Thyroid gland (tissue), 4 donors: Measurements from ENCODE around the gene AADACL3. TPM values are rescaled to one million over a fixed set of nuclear protein-coding genes. Genes with fewer than 3 reads are reported as not detected.
A peak's percentile ranks its signal among the peaks of the same experiment; 100 is the strongest.

Source experiments
- DNase-seq, 2 donors: peaks; one replicate each; pipeline ENCODE4 v3.0.0-alpha.2; 2019
- H3K27ac ChIP-seq, 3 donors: fragments of 200-600 bp; sonication (generic); 1 replicate in 2 of 3; 2 replicates in 1 of 3; pipeline ENCODE4 v1.5.1; 2016 to 2019; ENCODE audit warnings: mild to moderate bottlenecking in 1 of 3, moderate library complexity in 1 of 3
- H3K27me3 ChIP-seq: fragments of 200-600 bp; sonication (generic); one replicate; pipeline ENCODE4 v1.5.1; 2019
- H3K36me3 ChIP-seq, 2 donors: fragments of 200-600 bp; sonication (generic); one replicate each; pipeline ENCODE4 v1.5.1; 2016 to 2019
- H3K4me1 ChIP-seq, 2 donors: fragments of 200-600 bp; sonication (generic); one replicate each; pipeline ENCODE4 v1.5.1; 2017 to 2019
- H3K4me3 ChIP-seq, 3 donors: fragments of 200-600 bp; sonication (generic); replicated peaks in 1 of 3; 1 replicate in 2 of 3; 2 replicates in 1 of 3; pipeline ENCODE4 v1.5.1; 2016; ENCODE audit warnings: mild to moderate bottlenecking in 1 of 3
- H3K9me3 ChIP-seq: fragments of 200-600 bp; sonication (generic); one replicate; pipeline ENCODE4 v1.5.1; 2017
- POLR2A ChIP-seq, 2 donors: fragments of 450-650 bp; IDR thresholded peaks; one replicate each; pipeline ENCODE4 v1.6.1; 2017; ENCODE audit warnings: antibody characterized with exemption in 2 of 2, mild to moderate bottlenecking in 2 of 2, moderate library complexity in 1 of 2
- WGBS, 2 donors: methylation state at CpG; one replicate each; pipeline ENCODE4 v1.1.5; 2017; 5-methylcytosine and 5-hydroxymethylcytosine counted together
- intact Hi-C: fragments of 100-400 bp; cut with DNase I; formaldehyde crosslinking; loops from one replicate; pipeline ENCODE4 v1.15.1; 2023
- total RNA-seq, 4 donors: library from RNA; depleted of rRNA; stranded (reverse); fragments of >200 nt; gene quantifications; one replicate each; pipeline ENCODE4 v1.2.3, GENCODE V29; 2016
- TF ChIP-seq, protein P1 (sequence below), 6 experiments: fragments of 200-600 bp in 3 of 6; fragments of 450-650 bp in 3 of 6; sonication (generic) in 3 of 6; IDR thresholded peaks; one replicate each; pipeline ENCODE4 v1.5.1; 2016 to 2019; ENCODE audit warnings: antibody characterized with exemption in 6 of 6, mild to moderate bottlenecking in 2 of 6, inconsistent platforms in 1 of 6, moderate library complexity in 1 of 6

AADACL3 gene
- total RNA-seq, 4 donors from 2014 or later, result not detected

DNA sequence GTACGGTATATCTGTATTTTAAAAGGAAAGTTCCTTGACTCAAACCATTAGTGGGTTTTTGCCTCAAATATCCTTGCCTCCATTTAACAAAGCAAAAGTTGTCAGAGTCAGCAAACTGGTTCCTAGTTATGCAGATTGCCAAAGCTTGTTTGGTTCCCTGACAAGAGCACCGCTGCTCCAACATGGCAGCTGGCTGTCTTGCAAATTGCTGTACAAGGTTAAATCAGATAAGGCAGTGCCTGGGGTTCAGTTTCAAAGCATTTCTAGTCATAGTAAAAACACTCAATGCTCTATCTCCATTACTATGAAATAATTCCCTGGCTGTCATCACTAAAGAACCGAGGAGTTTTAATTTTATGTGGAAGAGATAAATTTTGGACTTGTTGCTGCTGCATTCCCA is 18.7 kb downstream of the AADACL3 start:
- WGBS, 2 donors, result 70 to 82% methylated on average over 3 of the region's 3 CpGs
- no peak for TF ChIP-seq POLR2A (IDR thresholded peaks at IDR 0.05)
- TF ChIP-seq, protein P1, sequence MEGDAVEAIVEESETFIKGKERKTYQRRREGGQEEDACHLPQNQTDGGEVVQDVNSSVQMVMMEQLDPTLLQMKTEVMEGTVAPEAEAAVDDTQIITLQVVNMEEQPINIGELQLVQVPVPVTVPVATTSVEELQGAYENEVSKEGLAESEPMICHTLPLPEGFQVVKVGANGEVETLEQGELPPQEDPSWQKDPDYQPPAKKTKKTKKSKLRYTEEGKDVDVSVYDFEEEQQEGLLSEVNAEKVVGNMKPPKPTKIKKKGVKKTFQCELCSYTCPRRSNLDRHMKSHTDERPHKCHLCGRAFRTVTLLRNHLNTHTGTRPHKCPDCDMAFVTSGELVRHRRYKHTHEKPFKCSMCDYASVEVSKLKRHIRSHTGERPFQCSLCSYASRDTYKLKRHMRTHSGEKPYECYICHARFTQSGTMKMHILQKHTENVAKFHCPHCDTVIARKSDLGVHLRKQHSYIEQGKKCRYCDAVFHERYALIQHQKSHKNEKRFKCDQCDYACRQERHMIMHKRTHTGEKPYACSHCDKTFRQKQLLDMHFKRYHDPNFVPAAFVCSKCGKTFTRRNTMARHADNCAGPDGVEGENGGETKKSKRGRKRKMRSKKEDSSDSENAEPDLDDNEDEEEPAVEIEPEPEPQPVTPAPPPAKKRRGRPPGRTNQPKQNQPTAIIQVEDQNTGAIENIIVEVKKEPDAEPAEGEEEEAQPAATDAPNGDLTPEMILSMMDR (IDR thresholded peaks at IDR 0.05), result no peak
- Histone ChIP-seq H3K4me1 (no peaks in the 10 kb centered on the region), H3K9me3 (no peaks in the 10 kb centered on the region), H3K4me3 (no peak overlapping the region), H3K36me3 (no peaks in the 10 kb centered on the region), H3K27ac (no peak overlapping the region), H3K27me3 (no peaks in the 10 kb centered on the region)
- DNase-seq, result no peak
- intact Hi-C loops, result no loop called here

DNA sequence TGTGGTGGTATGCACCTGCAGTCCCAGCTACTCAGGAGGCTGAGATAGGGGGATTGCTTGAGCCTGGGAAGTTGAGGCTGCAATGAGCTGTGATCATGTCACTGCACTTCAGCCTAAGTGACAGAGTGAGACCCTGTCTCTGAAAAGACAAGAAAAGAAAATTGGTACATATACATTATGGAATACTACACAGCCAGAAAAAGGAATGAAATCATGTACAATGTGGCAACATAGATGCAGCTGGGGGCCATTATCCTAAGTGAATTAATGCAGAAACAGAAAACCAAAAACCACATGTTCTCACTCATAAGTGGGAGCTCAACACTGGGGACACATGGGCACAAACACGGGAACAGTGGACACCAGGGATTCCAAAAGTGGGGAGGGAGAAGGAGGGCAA is 23.0 kb downstream of the AADACL3 start:
- Histone ChIP-seq H3K4me3 (no peak overlapping the region), H3K27ac (no peak overlapping the region), H3K4me1 (no peaks in the 10 kb centered on the region), H3K27me3 (no peaks in the 10 kb centered on the region), H3K9me3 (no peaks in the 10 kb centered on the region), H3K36me3 (no peaks in the 10 kb centered on the region)
- DNase-seq, result no peak
- intact Hi-C loops, result no loop called here
- TF ChIP-seq, protein P1 (IDR thresholded peaks at IDR 0.05), result no peak
- TF ChIP-seq POLR2A (IDR thresholded peaks at IDR 0.05), result no peak
- 97 to 100% methylated on average over 1 of the region's 1 CpG for WGBS, 2 donors

DNA sequence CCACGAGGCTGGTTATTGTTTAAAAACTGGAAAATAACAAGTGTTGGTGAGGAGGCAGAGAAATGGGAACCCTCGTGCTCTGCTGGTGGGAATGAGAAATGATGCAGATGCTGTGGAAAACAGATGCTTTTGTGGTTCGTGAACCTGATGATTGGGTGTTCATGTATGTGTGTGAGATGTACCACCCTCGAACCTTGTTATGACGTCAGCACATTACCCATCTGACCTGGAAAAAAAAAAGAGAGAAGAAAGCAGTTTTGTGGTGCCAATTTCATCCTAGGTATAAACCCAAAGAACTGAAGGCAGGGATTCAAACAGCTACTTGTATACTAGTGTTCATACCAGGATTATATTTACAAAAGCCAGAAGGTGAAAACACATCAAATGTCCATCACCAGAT is 23.7 kb downstream of the AADACL3 start:
- Histone ChIP-seq H3K4me1 (no peaks in the 10 kb centered on the region), H3K4me3 (no peak overlapping the region), H3K27me3 (no peaks in the 10 kb centered on the region), H3K9me3 (no peaks in the 10 kb centered on the region), H3K27ac (no peak overlapping the region), H3K36me3 (no peaks in the 10 kb centered on the region)
- TF ChIP-seq, protein P1 (IDR thresholded peaks at IDR 0.05), result no peak
- 88 to 91% methylated on average over 5 of the region's 5 CpGs for WGBS, 2 donors
- DNase-seq, result no peak
- intact Hi-C loops, result no loop called here

DNA sequence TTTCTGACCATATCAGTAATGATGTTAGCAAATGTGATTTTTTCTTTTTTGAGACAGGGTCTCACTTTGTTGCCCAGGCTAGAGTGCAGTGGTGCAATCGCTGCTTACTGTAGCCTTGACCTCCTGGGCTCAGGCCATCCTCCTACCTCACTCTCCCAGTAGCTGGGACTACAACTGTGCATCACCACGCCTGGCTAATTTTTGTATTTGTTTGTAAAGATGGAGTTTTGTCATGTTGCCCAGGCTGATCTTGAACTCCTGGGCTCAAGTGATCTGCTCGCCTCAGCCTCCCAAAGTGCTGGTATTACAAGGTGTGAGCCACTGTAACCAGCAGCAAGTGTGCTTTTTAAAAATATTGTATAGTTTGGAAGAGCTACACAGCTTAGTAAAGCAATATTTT is 26.0 kb downstream of the AADACL3 start:
- H3K4me3 ChIP-seq, result no peak overlapping the region
- no peaks in the 10 kb centered on the region for H3K4me1 ChIP-seq
- H3K27me3 ChIP-seq, result no peaks in the 10 kb centered on the region
- H3K9me3 ChIP-seq, result no peaks in the 10 kb centered on the region
- TF ChIP-seq, protein P1 (IDR thresholded peaks at IDR 0.05), result no peak
- TF ChIP-seq POLR2A (IDR thresholded peaks at IDR 0.05), result no peak
- H3K27ac ChIP-seq, result no peak overlapping the region
- DNase-seq, result peak; percentile 74 to 75
- 18 to 55% methylated on average over 3 of the region's 3 CpGs for whole genome bisulfite sequencing, 2 donors
- intact Hi-C loops, result no loop called here
- no peaks in the 10 kb centered on the region for H3K36me3 ChIP-seq

DNA sequence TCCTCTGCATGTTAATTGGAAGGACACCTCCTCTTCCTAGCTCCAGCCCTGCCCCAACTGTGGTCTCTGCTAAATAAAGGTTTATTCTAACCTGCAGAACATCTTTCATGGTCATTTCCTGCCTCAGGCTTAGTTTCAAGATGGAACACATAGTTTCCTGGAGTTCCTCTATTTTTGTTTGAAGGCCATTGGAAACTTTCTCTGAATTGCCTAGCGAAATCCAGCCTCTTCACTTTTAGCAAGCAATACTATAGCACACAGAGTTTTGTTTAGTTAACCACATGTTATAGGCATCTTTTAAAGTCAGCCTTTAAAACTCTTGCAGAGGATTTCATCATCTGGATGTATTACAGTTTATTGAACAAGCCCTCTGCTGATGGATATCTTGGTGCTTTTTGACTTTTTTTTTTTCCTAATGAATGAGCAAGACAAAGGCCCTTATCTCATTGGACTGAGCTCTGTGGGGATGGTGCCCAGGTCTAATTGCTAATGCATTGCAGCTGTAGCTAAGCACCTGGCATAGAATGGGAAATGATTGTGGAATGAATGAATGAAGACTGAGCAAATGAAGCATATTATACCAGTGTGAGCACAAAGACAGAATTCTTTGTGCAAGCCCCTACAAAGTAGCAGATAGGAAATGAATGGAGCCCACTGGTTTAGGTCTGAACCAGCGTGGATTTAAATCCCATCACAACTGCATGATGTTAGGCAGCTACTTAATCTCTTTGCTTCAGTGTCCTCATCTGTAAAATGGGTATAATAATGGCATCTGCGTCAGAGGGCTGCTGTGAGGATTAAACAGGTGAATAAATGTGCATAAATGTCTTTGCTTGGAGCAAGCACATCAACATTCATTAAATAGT is 29.4 kb downstream of the AADACL3 start:
- 85 to 86% methylated on average over 3 of the region's 3 CpGs for WGBS, 2 donors

More for the DNA sequence above, 29.4 kb downstream of the AADACL3 start:
- intact Hi-C loops, result no loop called here
- no peaks in the 10 kb centered on the region for H3K36me3 ChIP-seq
- H3K4me1 ChIP-seq, result no peaks in the 10 kb centered on the region
- H3K9me3 ChIP-seq, result no peaks in the 10 kb centered on the region
- DNase-seq, result no peak
- no peaks in the 10 kb centered on the region for H3K27me3 ChIP-seq
- no peak overlapping the region for H3K27ac ChIP-seq
- H3K4me3 ChIP-seq, result no peak overlapping the region
- TF ChIP-seq, protein P1 (IDR thresholded peaks at IDR 0.05), result no peak
- no peak for TF ChIP-seq POLR2A (IDR thresholded peaks at IDR 0.05)
